Prostate gland (tissue), 2 donors: ENCODE data around the gene SLC8A2.
A peak's percentile ranks its signal among the peaks of the same experiment; 100 is the strongest.

ENCODE experiments used
- POLR2A ChIP-seq: fragments of 450-650 bp; IDR thresholded peaks from one replicate; pipeline ENCODE4 v1.6.1; 2016; ENCODE audit warnings: antibody characterized with exemption, mild to moderate bottlenecking
- POLR2AphosphoS5 ChIP-seq: sonication (generic); formaldehyde crosslinking; IDR thresholded peaks from one replicate; pipeline ENCODE4 v1.6.1; 2017; ENCODE audit warnings: antibody characterized with exemption
- TF ChIP-seq, protein P1 (sequence below), 4 experiments: fragments of 200-600 bp in 2 of 4; fragments of 450-650 bp in 2 of 4; sonication (generic) in 2 of 4; IDR thresholded peaks; 1 replicate in 3 of 4; 2 replicates in 1 of 4; pipeline ENCODE4 v1.5.1; 2016 to 2019; ENCODE audit warnings: antibody characterized with exemption in 4 of 4, mild to moderate bottlenecking in 2 of 4, moderate library complexity in 2 of 4

DNA sequence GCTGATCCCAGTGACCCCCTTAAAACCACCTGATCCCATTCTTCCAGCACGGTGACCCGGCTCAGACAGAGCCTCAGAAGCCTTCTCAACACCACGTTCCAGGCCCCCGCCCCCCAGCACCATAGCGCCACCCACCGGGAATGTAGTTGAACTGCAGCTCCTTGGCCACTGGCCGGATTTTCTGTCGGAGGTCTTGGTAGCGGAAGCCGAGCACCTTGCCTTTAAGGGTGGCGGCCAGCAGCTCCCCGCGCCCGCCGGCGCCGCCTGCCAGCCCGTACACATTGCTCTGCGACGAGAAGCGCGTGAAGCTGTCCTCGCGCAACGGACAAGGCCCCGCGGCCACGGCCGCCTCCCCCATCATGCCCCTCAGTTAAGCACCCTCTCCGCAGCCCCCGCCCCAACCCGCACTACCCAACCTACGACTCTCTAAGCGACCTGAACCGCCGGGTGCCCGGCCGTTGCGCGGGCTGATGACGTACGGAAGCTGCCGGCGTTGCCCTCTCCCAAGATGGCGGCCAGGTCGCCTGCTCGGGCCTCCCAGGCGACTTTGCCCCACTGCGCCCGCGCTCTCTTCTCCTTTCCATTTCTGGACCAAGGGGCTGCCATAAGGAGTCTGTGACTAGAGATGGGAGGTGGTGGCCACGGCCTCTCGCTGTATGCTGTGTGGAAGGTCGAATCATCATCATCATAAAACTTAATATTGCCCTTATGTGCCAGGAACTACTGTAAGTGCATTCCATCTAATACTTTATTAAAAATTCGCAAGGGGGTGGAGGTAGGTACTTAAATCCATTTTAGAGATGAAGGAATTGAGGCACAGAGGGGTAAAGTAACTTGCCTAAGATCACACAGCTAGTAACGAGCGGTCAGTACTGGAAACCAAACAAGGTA lies 12.4 kb upstream of the SLC8A2 start, which contains the start of gene KPTN:
- TF ChIP-seq POLR2A (peak; percentile 12), POLR2AphosphoS5 (peak; percentile 86)
- TF ChIP-seq, protein P1, sequence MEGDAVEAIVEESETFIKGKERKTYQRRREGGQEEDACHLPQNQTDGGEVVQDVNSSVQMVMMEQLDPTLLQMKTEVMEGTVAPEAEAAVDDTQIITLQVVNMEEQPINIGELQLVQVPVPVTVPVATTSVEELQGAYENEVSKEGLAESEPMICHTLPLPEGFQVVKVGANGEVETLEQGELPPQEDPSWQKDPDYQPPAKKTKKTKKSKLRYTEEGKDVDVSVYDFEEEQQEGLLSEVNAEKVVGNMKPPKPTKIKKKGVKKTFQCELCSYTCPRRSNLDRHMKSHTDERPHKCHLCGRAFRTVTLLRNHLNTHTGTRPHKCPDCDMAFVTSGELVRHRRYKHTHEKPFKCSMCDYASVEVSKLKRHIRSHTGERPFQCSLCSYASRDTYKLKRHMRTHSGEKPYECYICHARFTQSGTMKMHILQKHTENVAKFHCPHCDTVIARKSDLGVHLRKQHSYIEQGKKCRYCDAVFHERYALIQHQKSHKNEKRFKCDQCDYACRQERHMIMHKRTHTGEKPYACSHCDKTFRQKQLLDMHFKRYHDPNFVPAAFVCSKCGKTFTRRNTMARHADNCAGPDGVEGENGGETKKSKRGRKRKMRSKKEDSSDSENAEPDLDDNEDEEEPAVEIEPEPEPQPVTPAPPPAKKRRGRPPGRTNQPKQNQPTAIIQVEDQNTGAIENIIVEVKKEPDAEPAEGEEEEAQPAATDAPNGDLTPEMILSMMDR (IDR thresholded peaks at IDR 0.05): peak; percentile 53 to 91 (median 85)
